Activated naive CD8-positive, alpha-beta T cell treated with anti-CD3 and anti-CD28 coated beads, Interleukin-2, amount 10 ng/mL, durations not matched to agents 7 days and 5 days (primary cell): ENCODE data around the gene KNCN. TPM values are rescaled to one million over a fixed set of nuclear protein-coding genes. Genes with fewer than 3 reads are reported as not detected.

Experiments used
- ATAC-seq: fragments of 150-1000 bp; cut with Tn5 transposase; one replicate; pipeline ENCODE4 v1.10.0; 2021; ENCODE audit warnings: low read depth, moderate library complexity
- POLR2A ChIA-PET: fragments of 350-600 bp; sonication (Branson Sonifier 250); formaldehyde crosslinking; loops from one replicate; lab custom pipeline; 2021; ENCODE audit warnings: antibody characterized with exemption; lab: Charles Lee
- DNase-seq: peaks from one replicate; pipeline ENCODE4 v3.0.0; 2021
- H3K27ac Mint-ChIP-seq: one replicate; pipeline ENCODE4 v1.8.0; 2022; ENCODE audit warnings: mild to moderate bottlenecking, mixed read lengths
- H3K27me3 Mint-ChIP-seq: one replicate; pipeline ENCODE4 v1.8.0; 2022; ENCODE audit warnings: mild to moderate bottlenecking, moderate library complexity, mixed read lengths
- H3K36me3 Mint-ChIP-seq: one replicate; pipeline ENCODE4 v1.8.0; 2021; ENCODE audit warnings: mild to moderate bottlenecking, mixed read lengths
- H3K4me1 Mint-ChIP-seq: one replicate; pipeline ENCODE4 v1.8.0; 2021; ENCODE audit warnings: mixed read lengths
- H3K4me3 Mint-ChIP-seq: one replicate; pipeline ENCODE4 v1.8.0; 2022; ENCODE audit warnings: mild to moderate bottlenecking, moderate library complexity, mixed read lengths
- H3K9me3 Mint-ChIP-seq: one replicate; pipeline ENCODE4 v1.8.0; 2021; ENCODE audit warnings: mixed read lengths
- total RNA-seq, 2 experiments: library from RNA; stranded (reverse); gene quantifications; one replicate each; pipeline ENCODE4 v1.2.3, GENCODE V29; 2021

KNCN gene
- total RNA-seq, 2 experiments from 2014 or later: not detected

DNA sequence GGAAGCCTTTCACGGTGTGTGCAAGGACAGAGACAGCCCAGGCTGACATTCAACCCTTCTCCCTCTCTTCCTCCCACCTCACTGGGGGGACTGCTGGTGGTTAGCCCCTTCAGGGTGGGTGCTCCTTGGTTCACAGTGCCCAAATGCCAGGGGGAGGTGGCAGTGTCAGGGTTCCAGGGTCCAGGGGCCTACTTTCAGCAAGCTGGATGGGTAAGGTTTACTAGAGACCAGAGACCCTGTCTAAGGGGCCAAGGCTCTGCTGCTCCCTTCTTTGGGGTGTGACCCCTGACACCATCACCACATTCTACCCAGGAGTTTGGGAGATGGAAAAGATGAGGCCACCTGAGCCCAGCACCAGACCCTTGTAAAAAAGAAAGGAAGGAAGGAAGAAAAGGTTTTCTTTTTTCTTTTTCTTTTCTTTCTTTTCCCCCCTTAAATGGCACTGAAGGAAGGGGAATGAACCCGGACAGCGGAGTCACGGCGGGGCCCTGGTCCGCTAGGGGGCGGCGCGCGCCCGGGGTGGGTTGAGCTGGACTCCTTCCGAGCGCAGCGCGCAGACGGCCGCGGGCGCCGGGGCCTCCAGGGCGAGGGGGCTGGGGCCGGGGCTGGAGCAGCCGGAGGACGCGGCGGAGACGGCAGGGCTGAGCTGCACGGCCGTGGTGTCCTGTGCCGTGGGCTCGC, 18.8 kb downstream of the KNCN start:
- no peak overlapping the region for H3K27ac Mint-ChIP-seq
- POLR2A ChIA-PET: interaction anchor here (0.7 to 1.0 kb wide), 2 partner anchors 17 to 192 kb away, joined by 3 to 4 read pairs; no protein-coding TSS in a partner anchor

DNA sequence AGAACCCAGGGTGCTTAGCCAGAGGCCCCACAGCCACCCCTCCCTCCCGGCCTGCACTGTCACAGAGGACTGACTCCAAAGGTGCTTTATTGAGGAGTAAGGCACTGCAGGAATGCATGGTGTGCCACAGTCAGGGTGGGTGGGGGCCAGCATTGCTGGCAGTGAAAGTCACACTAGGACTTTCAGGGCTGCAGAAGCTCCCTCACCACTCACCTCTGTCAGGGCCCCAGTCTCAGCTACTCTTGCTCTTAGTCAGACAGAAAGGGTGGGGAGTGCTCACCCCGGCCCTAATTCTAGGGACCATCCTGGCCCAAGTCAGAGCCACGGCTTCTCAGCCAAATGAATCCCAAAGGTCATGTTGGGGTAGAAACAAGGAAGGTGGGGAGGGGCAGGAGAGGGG, 19.4 kb downstream of the KNCN start:
- DNase-seq: no peak
- Mint-ChIP-seq H3K36me3 (no peaks in the 10 kb centered on the region), H3K9me3 (no peaks in the 10 kb centered on the region), H3K4me1 (peaks cover 18% of the 10 kb centered on the region), H3K27ac (no peak overlapping the region), H3K4me3 (no peak overlapping the region), H3K27me3 (peaks cover 32% of the 10 kb centered on the region)
- ATAC-seq: no peak
- POLR2A ChIA-PET: no interaction called here

More for the DNA sequence above, 18.8 kb downstream of the KNCN start:
- H3K4me3 Mint-ChIP-seq: no peak overlapping the region
- DNase-seq: peak; percentile 87
- peaks cover 18% of the 10 kb centered on the region for H3K4me1 Mint-ChIP-seq
- H3K27me3 Mint-ChIP-seq: peaks cover 33% of the 10 kb centered on the region
- H3K9me3 Mint-ChIP-seq: no peaks in the 10 kb centered on the region
- no peaks in the 10 kb centered on the region for H3K36me3 Mint-ChIP-seq
- peak; percentile 87 for ATAC-seq

DNA sequence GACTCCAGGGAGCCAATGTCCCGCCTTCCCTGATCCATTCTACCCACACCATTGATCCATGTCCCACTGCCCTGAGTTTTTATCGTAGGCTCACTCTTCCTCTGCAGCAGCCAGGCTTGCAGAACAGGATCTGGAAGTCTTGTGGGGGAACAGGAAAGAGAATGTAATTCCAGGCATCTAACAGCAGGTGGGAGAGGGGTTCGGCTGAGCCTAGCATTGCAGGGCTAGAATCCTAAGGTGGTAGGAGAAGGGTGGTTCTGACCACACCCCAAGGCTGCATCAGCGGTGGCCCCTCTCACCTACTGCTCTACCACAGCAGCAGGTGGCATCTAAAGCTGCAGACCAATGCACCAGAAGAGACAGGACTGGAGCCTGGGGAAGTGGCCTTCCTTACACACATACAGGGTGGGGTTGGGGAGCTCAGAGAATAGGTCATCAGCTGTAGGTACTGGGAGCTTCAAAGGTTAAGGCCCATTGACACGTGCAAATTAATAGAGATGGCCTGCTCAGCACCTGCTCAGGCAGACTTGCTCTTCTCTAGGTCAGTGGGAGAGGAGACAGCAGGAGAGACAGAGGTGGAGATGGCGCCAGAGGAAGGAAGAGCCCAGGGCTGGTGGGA, 20.5 kb downstream of the KNCN start:
- no peak overlapping the region for H3K4me3 Mint-ChIP-seq

DNA sequence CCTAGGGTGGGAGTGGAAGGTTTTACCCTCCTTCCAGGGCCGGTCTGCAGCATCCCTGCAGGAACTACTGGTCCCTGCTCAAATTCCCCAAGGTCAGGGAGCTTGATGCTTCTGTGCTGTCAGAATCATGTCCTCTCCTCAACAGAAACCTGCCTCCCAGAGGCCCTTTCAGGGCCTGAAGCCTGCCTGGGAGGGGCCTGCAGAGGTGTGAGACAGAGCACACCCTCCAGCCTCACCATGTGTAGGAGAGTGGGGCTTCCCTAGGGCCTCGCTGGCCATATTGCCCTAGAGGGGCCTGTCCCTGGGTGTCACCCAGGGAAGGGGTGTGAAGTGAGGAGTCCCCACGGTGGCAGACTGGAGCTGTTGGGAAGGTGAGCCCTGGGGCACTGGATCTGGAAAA, 21.1 kb downstream of the KNCN start:
- no peak overlapping the region for H3K27ac Mint-ChIP-seq

More for the DNA sequence above, 20.5 kb downstream of the KNCN start:
- Mint-ChIP-seq H3K36me3 (no peaks in the 10 kb centered on the region), H3K9me3 (no peaks in the 10 kb centered on the region), H3K27ac (no peak overlapping the region), H3K4me1 (peaks cover 18% of the 10 kb centered on the region), H3K27me3 (peaks cover 27% of the 10 kb centered on the region)
- no peak for DNase-seq
- POLR2A ChIA-PET: no interaction called here
- no peak for ATAC-seq

DNA sequence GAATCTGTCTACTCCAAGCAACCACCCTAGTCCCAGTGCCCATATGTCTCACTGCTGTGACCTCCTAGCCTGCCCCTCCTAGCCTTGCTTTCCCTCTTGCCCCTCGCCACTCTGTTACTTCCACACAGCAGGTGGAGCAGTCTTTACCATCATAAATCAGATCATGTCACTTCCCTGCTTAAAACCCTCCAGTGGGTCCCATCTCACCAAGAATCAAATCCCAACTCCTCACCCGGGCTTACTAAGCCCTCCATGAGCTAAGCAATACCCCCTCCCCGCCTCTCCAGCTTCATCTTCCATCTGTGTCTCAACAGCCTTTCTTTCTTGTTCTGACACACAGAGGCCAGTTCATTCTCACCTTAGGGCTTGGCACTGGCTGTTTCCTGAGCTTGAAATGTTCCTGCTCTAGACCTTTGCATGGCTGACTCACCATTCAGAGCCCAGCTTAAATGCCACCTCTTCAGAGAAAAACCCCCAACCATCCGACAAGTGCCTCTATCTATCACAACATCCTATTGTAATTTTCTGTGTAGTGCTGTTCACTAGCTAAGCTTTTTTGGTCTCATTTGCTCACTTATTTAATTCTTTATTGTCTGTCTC, 22.3 kb downstream of the KNCN start:
- H3K9me3 Mint-ChIP-seq: no peaks in the 10 kb centered on the region
- peak overlapping the region; percentile 49 for H3K27ac Mint-ChIP-seq
- ATAC-seq (no peak), DNase-seq (no peak)
- H3K4me3 Mint-ChIP-seq: no peak overlapping the region
- POLR2A ChIA-PET: no interaction called here
- peaks cover 20% of the 10 kb centered on the region for H3K4me1 Mint-ChIP-seq
- H3K36me3 Mint-ChIP-seq: no peaks in the 10 kb centered on the region
- peaks cover 19% of the 10 kb centered on the region for H3K27me3 Mint-ChIP-seq

More for the DNA sequence above, 21.1 kb downstream of the KNCN start:
- Mint-ChIP-seq H3K9me3 (no peaks in the 10 kb centered on the region), H3K4me1 (peaks cover 18% of the 10 kb centered on the region), H3K4me3 (no peak overlapping the region), H3K36me3 (no peaks in the 10 kb centered on the region), H3K27me3 (peaks cover 28% of the 10 kb centered on the region)
- no peak for ATAC-seq
- POLR2A ChIA-PET: no interaction called here
- DNase-seq: no peak

DNA sequence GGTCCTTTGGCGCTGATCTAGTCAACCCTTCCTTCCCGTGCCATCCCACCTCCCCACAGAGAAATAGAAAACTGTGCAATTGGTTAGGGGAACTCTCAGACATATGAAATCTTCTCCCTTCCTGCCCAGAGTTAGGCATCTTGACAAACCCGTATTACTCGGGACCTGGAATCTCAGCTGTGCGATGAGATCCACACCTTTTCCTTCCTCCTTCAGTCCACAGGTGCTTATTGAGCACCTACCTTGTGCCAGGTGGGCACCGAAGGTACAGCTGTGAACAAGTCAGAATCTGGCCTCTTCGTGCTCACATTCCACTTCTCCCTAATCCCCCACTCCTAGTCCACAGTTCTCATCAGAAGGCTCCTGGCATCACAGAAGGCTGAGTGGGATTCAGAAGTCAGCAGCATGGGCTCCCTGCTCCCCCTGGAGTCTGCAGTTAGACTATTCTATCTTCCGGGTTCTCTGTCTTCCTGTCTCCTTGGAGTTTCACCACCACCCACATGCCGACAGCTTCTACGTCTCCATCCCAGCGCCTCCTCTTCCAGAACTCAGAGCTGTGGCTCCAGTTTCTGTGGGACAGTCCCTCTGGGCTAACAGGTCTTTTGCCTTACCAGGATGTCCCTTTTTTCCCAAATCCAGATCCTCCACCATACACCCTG, 23.0 kb downstream of the KNCN start:
- POLR2A ChIA-PET: no interaction called here
- H3K27me3 Mint-ChIP-seq: peaks cover 14% of the 10 kb centered on the region
- no peak overlapping the region for H3K27ac Mint-ChIP-seq
- no peak for ATAC-seq
- peak overlapping the region; percentile 16 for H3K4me3 Mint-ChIP-seq
- H3K9me3 Mint-ChIP-seq: no peaks in the 10 kb centered on the region
- no peak for DNase-seq
- H3K36me3 Mint-ChIP-seq: no peaks in the 10 kb centered on the region
- H3K4me1 Mint-ChIP-seq: peaks cover 16% of the 10 kb centered on the region

DNA sequence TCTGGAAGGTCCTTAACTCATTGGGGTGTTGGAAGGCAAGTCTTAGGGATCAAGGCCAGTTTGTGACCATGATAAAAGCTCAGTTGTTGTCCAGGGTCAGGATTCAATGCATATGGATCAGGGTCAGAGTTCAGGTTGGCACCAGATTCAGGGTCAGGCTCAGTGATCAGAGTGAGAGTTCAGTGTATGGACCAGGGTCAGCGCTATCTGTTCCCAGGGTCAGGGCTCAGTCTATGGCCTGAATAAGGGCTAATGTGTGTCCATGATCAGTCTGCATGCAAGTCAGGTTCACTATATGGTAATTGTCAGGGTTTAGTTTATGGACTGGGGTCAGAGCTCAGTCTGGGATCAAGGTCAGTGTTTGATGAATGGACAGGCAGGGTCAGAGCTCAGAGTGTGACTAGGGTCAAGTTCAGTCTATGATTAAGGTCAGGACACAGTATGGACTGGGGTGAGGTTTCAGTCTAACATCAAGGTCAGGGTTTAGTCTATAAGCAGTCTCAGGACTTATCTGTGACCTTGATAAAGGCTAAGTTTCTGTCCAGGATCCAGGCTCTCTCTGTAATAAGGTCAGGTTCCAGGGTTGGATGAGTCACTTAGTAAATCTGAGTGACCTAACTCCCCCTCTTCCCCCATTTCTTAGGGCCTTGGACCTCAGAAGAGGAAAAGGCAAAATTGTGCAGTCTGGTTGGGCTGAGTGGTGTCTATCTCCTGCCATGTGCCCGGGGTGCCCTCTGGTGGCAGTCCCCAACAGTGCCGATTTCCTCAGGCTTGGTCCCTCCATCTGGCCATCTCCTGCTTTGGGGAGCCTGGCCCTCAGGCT, 23.8 kb downstream of the KNCN start:
- ATAC-seq (peak; percentile 62), DNase-seq (peak; percentile 85)
- H3K27me3 Mint-ChIP-seq: peaks cover 14% of the 10 kb centered on the region
- H3K9me3 Mint-ChIP-seq: no peaks in the 10 kb centered on the region
- POLR2A ChIA-PET: no interaction called here
- no peak overlapping the region for H3K4me3 Mint-ChIP-seq
- peaks cover 17% of the 10 kb centered on the region for H3K4me1 Mint-ChIP-seq
- H3K36me3 Mint-ChIP-seq: no peaks in the 10 kb centered on the region
- H3K27ac Mint-ChIP-seq: no peak overlapping the region

DNA sequence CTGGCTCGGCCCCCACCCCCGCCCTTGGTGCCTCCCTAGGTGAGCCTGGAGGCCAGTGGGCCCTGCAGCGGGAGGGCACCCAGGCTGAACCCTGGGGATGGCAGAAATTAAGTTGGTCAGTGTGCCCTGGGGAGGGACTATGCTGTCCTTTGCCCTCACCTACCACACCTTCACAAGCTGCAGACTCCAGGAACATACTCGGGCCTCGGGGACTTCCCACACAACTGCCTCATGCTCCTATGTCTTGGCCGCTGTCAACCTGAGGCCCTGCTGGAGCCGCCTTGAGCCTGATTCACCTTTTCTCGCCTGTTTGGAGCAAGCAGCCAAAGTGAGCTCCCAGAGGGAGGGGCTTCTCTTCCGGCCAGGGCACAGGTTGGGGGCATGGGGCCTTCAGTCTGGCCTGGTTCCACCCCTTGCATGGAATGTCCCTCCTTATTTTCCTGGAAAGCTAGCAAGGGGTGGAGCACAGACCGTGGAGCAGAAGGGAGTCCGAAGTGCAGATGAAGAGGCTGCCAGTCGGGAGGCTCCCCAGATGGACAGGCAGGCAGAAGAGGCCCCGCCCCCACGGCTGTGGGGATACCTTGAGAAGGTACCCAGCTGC, 24.7 kb downstream of the KNCN start:
- Mint-ChIP-seq H3K9me3 (no peaks in the 10 kb centered on the region), H3K27me3 (peaks cover 14% of the 10 kb centered on the region), H3K27ac (no peak overlapping the region), H3K4me1 (peaks cover 25% of the 10 kb centered on the region), H3K4me3 (no peak overlapping the region), H3K36me3 (no peaks in the 10 kb centered on the region)
- no peak for ATAC-seq
- no peak for DNase-seq
- POLR2A ChIA-PET: no interaction called here

DNA sequence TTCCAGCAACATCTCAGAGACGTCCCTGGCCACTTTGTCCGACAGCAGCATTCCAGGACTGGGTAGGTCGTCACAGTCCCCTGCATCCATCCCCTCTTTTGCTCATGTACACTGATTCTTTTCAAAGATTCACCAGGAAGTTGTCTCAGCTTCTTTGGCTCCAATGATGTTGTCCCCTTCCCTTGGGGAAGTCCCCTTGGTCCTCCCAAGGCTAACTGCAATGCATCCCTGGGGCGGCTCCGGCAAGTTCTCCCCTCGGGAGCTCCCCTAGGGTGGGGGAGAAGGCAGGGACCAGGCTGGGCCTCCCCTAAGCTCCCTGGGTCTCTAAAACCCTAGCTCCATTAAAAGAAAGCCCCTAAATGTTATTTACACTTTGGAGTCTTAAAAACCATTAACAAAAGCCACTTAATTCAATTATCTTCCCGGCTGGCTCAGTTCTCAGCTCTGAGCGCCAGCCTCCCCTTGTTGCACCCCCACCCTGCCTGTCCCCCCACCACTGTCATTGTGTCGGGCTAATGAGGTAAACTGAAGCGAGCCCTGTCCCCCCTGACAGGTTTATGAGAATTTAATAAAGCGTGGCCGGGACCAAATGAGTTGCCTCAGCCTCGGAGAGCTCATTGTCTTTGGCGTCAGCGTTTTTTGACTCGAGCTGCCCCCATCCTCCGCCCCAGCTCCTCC, 25.3 kb downstream of the KNCN start:
- ATAC-seq (no peak), DNase-seq (no peak)
- POLR2A ChIA-PET: no interaction called here
- H3K9me3 Mint-ChIP-seq: no peaks in the 10 kb centered on the region
- no peak overlapping the region for H3K27ac Mint-ChIP-seq
- H3K27me3 Mint-ChIP-seq: peaks cover 14% of the 10 kb centered on the region
- H3K4me1 Mint-ChIP-seq: peaks cover 29% of the 10 kb centered on the region
- H3K36me3 Mint-ChIP-seq: no peaks in the 10 kb centered on the region
- H3K4me3 Mint-ChIP-seq: no peak overlapping the region

DNA sequence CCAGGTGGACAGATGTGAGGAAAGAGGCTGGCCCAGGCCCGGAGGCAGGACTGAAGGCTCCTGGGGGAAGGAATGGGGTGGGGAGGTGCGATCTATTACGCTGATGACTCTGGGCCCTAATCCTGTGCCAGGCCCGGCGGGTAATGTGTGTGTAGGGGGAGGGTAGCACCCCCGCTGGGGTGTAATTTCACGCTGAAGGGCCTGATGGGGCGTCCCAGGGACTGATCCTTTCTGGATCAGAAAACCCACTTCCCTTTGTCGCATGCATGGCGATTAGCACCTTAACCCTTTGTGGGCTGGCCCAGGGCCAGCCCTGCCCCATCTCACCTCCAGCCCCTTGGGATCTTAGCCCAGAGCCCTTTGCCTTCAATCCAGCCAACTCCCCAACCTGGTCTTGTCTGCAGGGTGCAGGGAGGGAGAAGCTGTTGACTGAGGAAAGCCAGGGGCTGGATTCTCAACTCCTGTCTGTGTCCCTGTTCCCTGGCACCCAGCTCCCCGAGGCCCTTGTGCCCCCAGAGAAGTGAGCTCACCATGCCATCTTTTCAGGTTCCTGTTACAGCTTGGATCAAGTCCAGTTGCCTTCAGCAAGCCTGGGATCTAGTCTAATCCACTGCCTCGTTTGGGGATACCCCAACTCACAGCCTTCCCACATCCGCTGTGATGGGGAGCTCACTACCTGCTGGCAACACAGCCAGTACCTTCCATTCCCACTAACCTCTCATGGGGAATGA, 26.0 kb downstream of the KNCN start:
- ATAC-seq (no peak), DNase-seq (no peak)
- no peak overlapping the region for H3K27ac Mint-ChIP-seq

DNA sequence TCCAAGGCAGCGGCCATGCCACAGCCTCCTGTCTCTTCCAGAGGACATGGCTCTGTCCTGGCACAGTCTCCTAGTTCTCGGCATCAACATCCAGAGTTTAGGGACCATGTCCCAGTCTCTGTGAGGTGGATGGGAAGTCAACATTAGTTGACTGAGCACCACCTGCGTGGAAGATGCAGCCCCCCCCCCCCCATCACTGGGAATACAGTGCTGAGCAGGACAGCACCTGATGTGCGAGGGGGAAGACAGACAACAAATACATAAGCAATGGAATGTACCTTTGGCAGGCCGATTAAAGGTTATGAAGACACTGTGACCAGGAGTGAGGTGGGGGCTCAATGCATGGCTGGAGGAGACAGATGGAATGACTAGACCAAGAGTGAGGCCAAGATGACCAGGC, 26.6 kb downstream of the KNCN start:
- H3K9me3 Mint-ChIP-seq: no peaks in the 10 kb centered on the region
- ATAC-seq: no peak
- H3K4me1 Mint-ChIP-seq: peaks cover 32% of the 10 kb centered on the region
- H3K4me3 Mint-ChIP-seq: no peak overlapping the region
- no peak for DNase-seq
- no peaks in the 10 kb centered on the region for H3K36me3 Mint-ChIP-seq
- H3K27ac Mint-ChIP-seq: no peak overlapping the region
- H3K27me3 Mint-ChIP-seq: peaks cover 14% of the 10 kb centered on the region
- POLR2A ChIA-PET: no interaction called here

More for the DNA sequence above, 26.0 kb downstream of the KNCN start:
- Mint-ChIP-seq H3K36me3 (no peaks in the 10 kb centered on the region), H3K9me3 (no peaks in the 10 kb centered on the region), H3K4me1 (peaks cover 31% of the 10 kb centered on the region), H3K4me3 (no peak overlapping the region), H3K27me3 (peaks cover 14% of the 10 kb centered on the region)
- POLR2A ChIA-PET: no interaction called here
